GM12878 (cell line): ENCODE data around the gene ANXA2R. TPM values are rescaled to one million over a fixed set of nuclear protein-coding genes. Genes with fewer than 3 reads are reported as not detected.

Experiments
- BCL3 ChIP-seq: IDR thresholded peaks from 2 replicates; pipeline ENCODE4 v1.6.1; 2011; ENCODE audit warnings: borderline replicate concordance, low read depth, mild to moderate bottlenecking, moderate library complexity, low read length; ENCODE audit not compliant: insufficient read depth, poor library complexity, severe bottlenecking
- HDGF ChIP-seq: fragments of 450-650 bp; IDR thresholded peaks from 2 replicates; pipeline ENCODE4 v1.6.1; 2016; ENCODE audit warnings: antibody characterized with exemption
- IKZF1 ChIP-seq: fragments of 450-650 bp; conservative IDR thresholded peaks from 2 replicates; pipeline ENCODE4 v1.6.1; 2017; ENCODE audit warnings: antibody characterized with exemption, mild to moderate bottlenecking
- IRF3 ChIP-seq: fragments of 450-650 bp; IDR thresholded peaks from 2 replicates; pipeline ENCODE4 v1.6.1; 2014; ENCODE audit warnings: mild to moderate bottlenecking
- JUND ChIP-seq: IDR thresholded peaks from 2 replicates; pipeline ENCODE4 v1.6.1; 2012; ENCODE audit warnings: low read depth, mild to moderate bottlenecking, low read length, improper control_type of control experiment, moderate library complexity
- MEF2A ChIP-seq: IDR thresholded peaks from 2 replicates; pipeline ENCODE4 v1.6.1; 2011; ENCODE audit warnings: low read depth, mild to moderate bottlenecking, low read length, moderate library complexity; ENCODE audit not compliant: insufficient read depth
- MXI1 ChIP-seq: fragments of 150-350 bp; IDR thresholded peaks from 2 replicates; pipeline ENCODE4 v1.6.1; 2011; ENCODE audit warnings: low read depth, mild to moderate bottlenecking, inconsistent platforms, low read length, improper control_type of control experiment
- NR2C1 ChIP-seq: fragments of 450-650 bp; IDR thresholded peaks from 2 replicates; pipeline ENCODE4 v1.6.1; 2017; ENCODE audit warnings: antibody characterized with exemption, mild to moderate bottlenecking, moderate library complexity
- RELA ChIP-seq: fragments of 450-650 bp; IDR thresholded peaks from 2 replicates; pipeline ENCODE4 v1.8.0; 2014; ENCODE audit warnings: borderline replicate concordance; ENCODE audit not compliant: partially characterized antibody
- REST ChIP-seq: IDR thresholded peaks from 2 replicates; pipeline ENCODE4 v1.6.1; 2012; ENCODE audit warnings: mild to moderate bottlenecking, low read depth, low read length
- RFX5 ChIP-seq: IDR thresholded peaks from 2 replicates; pipeline ENCODE4 v1.6.1; 2011; ENCODE audit warnings: low read depth, low read length, improper control_type of control experiment
- YBX1 ChIP-seq: fragments of 450-650 bp; IDR thresholded peaks from 2 replicates; pipeline ENCODE4 v1.6.1; 2016; ENCODE audit warnings: antibody characterized with exemption
- ZNF217 ChIP-seq: fragments of 450-650 bp; IDR thresholded peaks from 2 replicates; pipeline ENCODE4 v1.6.1; 2017; ENCODE audit warnings: antibody characterized with exemption, mild to moderate bottlenecking
- polyA plus RNA-seq, 11 experiments: library from polyadenylated mRNA; depleted of rRNA in 4 of 11; unstranded in 6 of 11; stranded (reverse) in 5 of 11; fragments of >200 nt; fragmentation: Nextera tagmentation in 4 of 11; fragmentation: Illumina TruSeq in 1 of 11; extraction: Ambion mirVana in 4 of 11; extraction: Trizol in 1 of 11; gene quantifications; 1 replicate in 1 of 11; 2 replicates in 10 of 11; pipeline versions ENCODE4 v1.2.1 to v1.2.3, GENCODE V29; 2011 to 2016; ENCODE audit warnings: inconsistent platforms in 2 of 11, missing spikeins in 2 of 11, low read depth in 1 of 11
- total RNA-seq, 4 experiments: library from RNA; depleted of rRNA in 3 of 4; stranded (reverse); fragments of >200 nt in 3 of 4; fragmentation: Illumina TruSeq in 1 of 4; extraction: Trizol in 1 of 4; gene quantifications; 2 replicates each; pipeline versions ENCODE4 v1.2.1 to v1.2.3, GENCODE V29; 2013 to 2021
- TF ChIP-seq, protein P1 (sequence below): IDR thresholded peaks from 2 replicates; pipeline ENCODE4 v1.6.1; 2011; ENCODE audit warnings: low read depth, mild to moderate bottlenecking, low read length, moderate library complexity, borderline replicate concordance; ENCODE audit errors: extremely low read depth
- TF ChIP-seq, protein P2 (sequence below): fragments of 450-650 bp; IDR thresholded peaks from 2 replicates; pipeline ENCODE4 v1.6.1; 2017; ENCODE audit warnings: mild to moderate bottlenecking, moderate library complexity
- TF ChIP-seq, protein P3 (sequence below): IDR thresholded peaks from 2 replicates; pipeline ENCODE4 v1.6.1; 2012; ENCODE audit warnings: low read depth, low read length, improper control_type of control experiment

The ANXA2R gene
- total and polyA plus RNA-seq, 10 of the 15 experiments (the other 5 are each of a cell fraction or from before 2014, with no cell fraction given) = 2.3 to 7.8 (median 4.4) TPM

DNA sequence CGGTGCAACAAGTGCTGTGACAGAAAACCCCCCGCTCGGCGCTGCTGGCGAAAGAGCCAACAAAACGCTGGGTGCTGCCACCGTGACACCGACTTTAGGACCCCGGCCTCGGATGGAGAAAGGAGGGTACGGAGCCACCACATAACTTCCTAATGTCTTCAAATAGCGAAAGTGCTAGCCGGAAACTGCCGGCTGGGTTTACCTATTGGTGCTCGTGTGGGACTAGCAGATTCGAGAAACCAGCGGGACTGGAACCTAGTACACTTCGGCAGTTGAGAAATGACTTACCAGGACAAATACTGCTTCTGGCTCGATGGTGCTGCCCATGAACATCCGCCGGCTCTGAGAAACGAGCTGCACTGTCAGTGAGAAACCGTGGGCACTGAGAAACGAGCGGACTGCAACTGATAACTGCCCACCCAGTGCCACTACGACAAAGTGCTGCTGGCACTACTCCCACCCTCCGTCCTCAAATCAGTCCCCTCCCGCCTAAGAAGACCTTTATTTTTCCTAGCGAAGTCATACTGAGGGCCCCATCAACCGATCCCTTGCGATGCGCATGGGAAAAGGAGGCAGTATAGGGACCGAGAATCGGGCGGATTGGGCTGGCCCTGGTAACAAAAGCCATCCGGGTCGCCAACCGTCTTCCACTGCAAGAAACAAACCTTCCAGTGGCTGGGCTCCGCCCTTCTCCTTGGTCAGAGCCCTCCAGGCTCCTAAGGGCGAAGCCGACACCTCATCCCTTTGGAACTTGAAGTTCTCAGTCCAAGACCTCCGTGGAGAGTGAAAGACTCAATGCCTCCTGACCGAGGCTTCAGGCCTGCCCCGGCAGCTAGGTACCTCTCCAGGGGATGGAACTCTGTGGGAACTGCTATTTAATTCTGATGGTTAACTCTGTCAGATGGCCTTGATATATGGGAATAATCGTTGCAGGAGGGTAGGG lies 27.0 kb upstream of the ANXA2R start (continued):
- no peak for TF ChIP-seq REST
- no peak for TF ChIP-seq ZNF217
- TF ChIP-seq JUND = no peak
- peak; percentile 19; the same call in 1 of the 2 replicates for TF ChIP-seq NR2C1
- no peak for TF ChIP-seq IRF3
- peak; percentile 86; the same call in 1 of the 2 replicates for TF ChIP-seq IKZF1
- no peak for TF ChIP-seq HDGF
- no peak for TF ChIP-seq RFX5
- no peak for TF ChIP-seq RELA
- 0 out of 2 replicates have a peak, but pooled peaks have one; percentile 7 for TF ChIP-seq MXI1
- TF ChIP-seq MEF2A = peak; percentile 62
- TF ChIP-seq, protein P1, sequence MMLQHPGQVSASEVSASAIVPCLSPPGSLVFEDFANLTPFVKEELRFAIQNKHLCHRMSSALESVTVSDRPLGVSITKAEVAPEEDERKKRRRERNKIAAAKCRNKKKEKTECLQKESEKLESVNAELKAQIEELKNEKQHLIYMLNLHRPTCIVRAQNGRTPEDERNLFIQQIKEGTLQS = no peak
- TF ChIP-seq, protein P2, sequence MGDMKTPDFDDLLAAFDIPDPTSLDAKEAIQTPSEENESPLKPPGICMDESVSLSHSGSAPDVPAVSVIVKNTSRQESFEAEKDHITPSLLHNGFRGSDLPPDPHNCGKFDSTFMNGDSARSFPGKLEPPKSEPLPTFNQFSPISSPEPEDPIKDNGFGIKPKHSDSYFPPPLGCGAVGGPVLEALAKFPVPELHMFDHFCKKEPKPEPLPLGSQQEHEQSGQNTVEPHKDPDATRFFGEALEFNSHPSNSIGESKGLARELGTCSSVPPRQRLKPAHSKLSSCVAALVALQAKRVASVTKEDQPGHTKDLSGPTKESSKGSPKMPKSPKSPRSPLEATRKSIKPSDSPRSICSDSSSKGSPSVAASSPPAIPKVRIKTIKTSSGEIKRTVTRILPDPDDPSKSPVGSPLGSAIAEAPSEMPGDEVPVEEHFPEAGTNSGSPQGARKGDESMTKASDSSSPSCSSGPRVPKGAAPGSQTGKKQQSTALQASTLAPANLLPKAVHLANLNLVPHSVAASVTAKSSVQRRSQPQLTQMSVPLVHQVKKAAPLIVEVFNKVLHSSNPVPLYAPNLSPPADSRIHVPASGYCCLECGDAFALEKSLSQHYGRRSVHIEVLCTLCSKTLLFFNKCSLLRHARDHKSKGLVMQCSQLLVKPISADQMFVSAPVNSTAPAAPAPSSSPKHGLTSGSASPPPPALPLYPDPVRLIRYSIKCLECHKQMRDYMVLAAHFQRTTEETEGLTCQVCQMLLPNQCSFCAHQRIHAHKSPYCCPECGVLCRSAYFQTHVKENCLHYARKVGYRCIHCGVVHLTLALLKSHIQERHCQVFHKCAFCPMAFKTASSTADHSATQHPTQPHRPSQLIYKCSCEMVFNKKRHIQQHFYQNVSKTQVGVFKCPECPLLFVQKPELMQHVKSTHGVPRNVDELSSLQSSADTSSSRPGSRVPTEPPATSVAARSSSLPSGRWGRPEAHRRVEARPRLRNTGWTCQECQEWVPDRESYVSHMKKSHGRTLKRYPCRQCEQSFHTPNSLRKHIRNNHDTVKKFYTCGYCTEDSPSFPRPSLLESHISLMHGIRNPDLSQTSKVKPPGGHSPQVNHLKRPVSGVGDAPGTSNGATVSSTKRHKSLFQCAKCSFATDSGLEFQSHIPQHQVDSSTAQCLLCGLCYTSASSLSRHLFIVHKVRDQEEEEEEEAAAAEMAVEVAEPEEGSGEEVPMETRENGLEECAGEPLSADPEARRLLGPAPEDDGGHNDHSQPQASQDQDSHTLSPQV = no peak
- TF ChIP-seq BCL3 = no peak
- TF ChIP-seq, protein P3, sequence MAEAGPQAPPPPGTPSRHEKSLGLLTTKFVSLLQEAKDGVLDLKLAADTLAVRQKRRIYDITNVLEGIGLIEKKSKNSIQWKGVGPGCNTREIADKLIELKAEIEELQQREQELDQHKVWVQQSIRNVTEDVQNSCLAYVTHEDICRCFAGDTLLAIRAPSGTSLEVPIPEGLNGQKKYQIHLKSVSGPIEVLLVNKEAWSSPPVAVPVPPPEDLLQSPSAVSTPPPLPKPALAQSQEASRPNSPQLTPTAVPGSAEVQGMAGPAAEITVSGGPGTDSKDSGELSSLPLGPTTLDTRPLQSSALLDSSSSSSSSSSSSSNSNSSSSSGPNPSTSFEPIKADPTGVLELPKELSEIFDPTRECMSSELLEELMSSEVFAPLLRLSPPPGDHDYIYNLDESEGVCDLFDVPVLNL = no peak
- TF ChIP-seq YBX1 = no peak
